GM12878 (cell line): ENCODE data around the gene CD7. TPM values are rescaled to one million over a fixed set of nuclear protein-coding genes. Genes with fewer than 3 reads are reported as not detected.

Experiments
- ATAC-seq: fragments of 200-7000 bp; cut with Tn5 transposase; 3 replicates; pipeline ENCODE4 v1.9.1; 2020; ENCODE audit warnings: mild to moderate bottlenecking, moderate library complexity
- BruUV-seq: library from RNA; stranded (reverse); fragments of 400-500 nt; replicated peaks from 2 replicates; lab custom pipeline; 2021; lab: Mats Ljungman, UMichigan
- CTCF ChIA-PET: fragments of 300-600 bp; sonication (Branson Sonifier 250); formaldehyde crosslinking; extraction: SDS; loops from one replicate; lab custom pipeline; 2021; ENCODE audit warnings: inconsistent platforms; lab: Yijun Ruan, JAX
- POLR2A ChIA-PET: fragments of 350-600 bp; formaldehyde crosslinking; extraction: SDS; loops from one replicate; lab custom pipeline; 2021; ENCODE audit warnings: inconsistent platforms; lab: Charles Lee
- RAD21 ChIA-PET: fragments of 300-600 bp; sonication (Branson Sonifier 250); formaldehyde crosslinking; loops from one replicate; lab custom pipeline; 2023; ENCODE audit warnings: antibody characterized with exemption; ENCODE audit not compliant: unreplicated experiment; lab: Charles Lee
- SMC1A ChIA-PET: fragments of 300-600 bp; sonication (Branson Sonifier 250); formaldehyde crosslinking; loops from one replicate; lab custom pipeline; 2023; ENCODE audit not compliant: unreplicated experiment, uncharacterized antibody; lab: Charles Lee
- DNase-seq: peaks from one replicate; pipeline ENCODE4 v3.0.0-alpha.2; 2011; ENCODE audit warnings: low read depth, low spot score
- FAIRE-seq: peaks from 3 replicates; lab custom pipeline; 2011; peaks lifted over from hg19 to GRCh38; lab: Jason Lieb, UNC
- H2AFZ ChIP-seq: 2 replicates; pipeline ENCODE4 v1.6.0; 2011; ENCODE audit warnings: low read depth, low read length, control low read depth; ENCODE audit not compliant: control insufficient read depth
- H3K27ac ChIP-seq: 2 replicates; pipeline ENCODE4 v1.5.1; 2011; ENCODE audit warnings: control low read depth; ENCODE audit not compliant: control insufficient read depth, insufficient read depth
- H3K27me3 ChIP-seq, 2 experiments: replicated peaks in 1 of 2; 2 replicates each; pipeline versions ENCODE4 v1.6.0 to v1.6.1; 2011; ENCODE audit warnings: low read length in 1 of 2; ENCODE audit not compliant: control insufficient read depth in 2 of 2, insufficient read depth in 2 of 2
- H3K36me3 ChIP-seq, 2 experiments: 2 replicates each; pipeline ENCODE4 v1.5.1; 2011; ENCODE audit warnings: low read length in 1 of 2; ENCODE audit not compliant: control insufficient read depth in 2 of 2, insufficient read depth in 2 of 2
- H3K4me1 ChIP-seq: 2 replicates; pipeline ENCODE4 v1.6.1; 2011; ENCODE audit warnings: mild to moderate bottlenecking, low read length, moderate library complexity, mixed read lengths; ENCODE audit not compliant: control insufficient read depth, insufficient read depth
- H3K4me2 ChIP-seq: 2 replicates; pipeline ENCODE4 v1.6.0; 2011; ENCODE audit warnings: control low read depth; ENCODE audit not compliant: control insufficient read depth, insufficient read depth
- H3K4me3 ChIP-seq: fragments of 200-600 bp; sonication (generic); 2 replicates; pipeline ENCODE4 v1.5.1; 2016
- H3K79me2 ChIP-seq: 2 replicates; pipeline ENCODE4 v1.6.0; 2011; ENCODE audit warnings: low read length; ENCODE audit not compliant: control insufficient read depth, insufficient read depth
- H3K9ac ChIP-seq: 2 replicates; pipeline ENCODE4 v1.8.0; 2011; ENCODE audit warnings: low read length, control low read depth, mixed read lengths; ENCODE audit not compliant: control insufficient read depth, insufficient read depth
- H3K9me3 ChIP-seq: replicated peaks from 3 replicates; pipeline ENCODE4 v1.5.1; 2011; ENCODE audit warnings: mild to moderate bottlenecking, low read length; ENCODE audit not compliant: control insufficient read depth, insufficient read depth
- H4K20me1 ChIP-seq: 2 replicates; pipeline ENCODE4 v1.6.0; 2011; ENCODE audit not compliant: control insufficient read depth, insufficient read depth
- FOXK2 ChIP-seq: fragments of 450-650 bp; IDR thresholded peaks from 2 replicates; pipeline ENCODE4 v1.6.1; 2017; ENCODE audit warnings: mild to moderate bottlenecking, moderate library complexity
- HCFC1 ChIP-seq: fragments of 150-350 bp; IDR thresholded peaks from 2 replicates; pipeline ENCODE4 v1.6.1; 2014; ENCODE audit warnings: low read length
- IKZF2 ChIP-seq, 2 experiments: fragments of 450-650 bp; IDR thresholded peaks; 2 replicates each; pipeline ENCODE4 v1.6.1; 2017; ENCODE audit warnings: mild to moderate bottlenecking in 2 of 2, moderate library complexity in 2 of 2
- MEF2A ChIP-seq: IDR thresholded peaks from 2 replicates; pipeline ENCODE4 v1.6.1; 2011; ENCODE audit warnings: low read depth, mild to moderate bottlenecking, low read length, moderate library complexity; ENCODE audit not compliant: insufficient read depth
- RCOR1 ChIP-seq: conservative IDR thresholded peaks from 2 replicates; pipeline ENCODE4 v1.6.1; 2012; ENCODE audit warnings: low read depth, low read length, improper control_type of control experiment
- RELA ChIP-seq: fragments of 450-650 bp; IDR thresholded peaks from 2 replicates; pipeline ENCODE4 v1.8.0; 2014; ENCODE audit warnings: borderline replicate concordance; ENCODE audit not compliant: partially characterized antibody
- RFX5 ChIP-seq: IDR thresholded peaks from 2 replicates; pipeline ENCODE4 v1.6.1; 2011; ENCODE audit warnings: low read depth, low read length, improper control_type of control experiment
- SP1 ChIP-seq: IDR thresholded peaks from one replicate; pipeline ENCODE4 v1.6.1; 2011; ENCODE audit warnings: low read depth, low read length
- TCF3 ChIP-seq: IDR thresholded peaks from 2 replicates; pipeline ENCODE4 v1.6.1; 2012; ENCODE audit warnings: low read depth, mild to moderate bottlenecking, low read length, borderline replicate concordance; ENCODE audit not compliant: insufficient read depth
- YY1 ChIP-seq: IDR thresholded peaks from 2 replicates; pipeline ENCODE4 v1.6.1; 2011; ENCODE audit warnings: low read depth, mild to moderate bottlenecking, low read length
- ZNF24 ChIP-seq: fragments of 450-650 bp; IDR thresholded peaks from 2 replicates; pipeline ENCODE4 v1.6.1; 2017; ENCODE audit warnings: antibody characterized with exemption, mild to moderate bottlenecking
- ZZZ3 ChIP-seq: IDR thresholded peaks from 2 replicates; pipeline ENCODE4 v1.6.1; 2011; ENCODE audit warnings: low read depth; ENCODE audit not compliant: control insufficient read depth, insufficient read length
- WGBS: methylation state at CpG from one replicate; pipeline ENCODE4 v1.1.6; 2016; ENCODE audit warnings: low lambda C conversion rate; ENCODE audit not compliant: insufficient replicate concordance, insufficient coverage; ENCODE audit errors: missing lambda C conversion rate; 5-methylcytosine and 5-hydroxymethylcytosine counted together
- in situ Hi-C: fragments of 300-500 bp; cut with MboI; formaldehyde crosslinking; loops from 9 replicates; pipeline ENCODE4 v1.14.3; 2018; ENCODE audit warnings: mixed read lengths
- intact Hi-C: fragments of 100-400 bp; cut with micrococcal nuclease; formaldehyde crosslinking; loops from one replicate; pipeline ENCODE4 v1.14.2; 2022; ENCODE audit not compliant: unreplicated experiment
- polyA plus RNA-seq, 11 experiments: library from polyadenylated mRNA; depleted of rRNA in 4 of 11; unstranded in 6 of 11; stranded (reverse) in 5 of 11; fragments of >200 nt; fragmentation: Nextera tagmentation in 4 of 11; fragmentation: Illumina TruSeq in 1 of 11; extraction: Ambion mirVana in 4 of 11; extraction: Trizol in 1 of 11; gene quantifications; 1 replicate in 1 of 11; 2 replicates in 10 of 11; pipeline versions ENCODE4 v1.2.1 to v1.2.3, GENCODE V29; 2011 to 2016; ENCODE audit warnings: inconsistent platforms in 2 of 11, missing spikeins in 2 of 11, low read depth in 1 of 11
- total RNA-seq, 4 experiments: library from RNA; depleted of rRNA in 3 of 4; stranded (reverse); fragments of >200 nt in 3 of 4; fragmentation: Illumina TruSeq in 1 of 4; extraction: Trizol in 1 of 4; gene quantifications; 2 replicates each; pipeline versions ENCODE4 v1.2.1 to v1.2.3, GENCODE V29; 2013 to 2021
- TF ChIP-seq, protein P1 (sequence below): fragments of 450-650 bp; IDR thresholded peaks from 2 replicates; pipeline ENCODE4 v1.6.1; 2014; ENCODE audit warnings: mild to moderate bottlenecking
- TF ChIP-seq, protein P2 (sequence below): IDR thresholded peaks from 2 replicates; pipeline ENCODE4 v1.6.1; 2011; ENCODE audit warnings: mild to moderate bottlenecking, low read depth, low read length, moderate library complexity; ENCODE audit not compliant: insufficient replicate concordance

The CD7 gene
- total and polyA plus RNA-seq, 10 of the 15 experiments (the other 5 are each of a cell fraction or from before 2014, with no cell fraction given) = 0.33 TPM; not detected in 9

DNA sequence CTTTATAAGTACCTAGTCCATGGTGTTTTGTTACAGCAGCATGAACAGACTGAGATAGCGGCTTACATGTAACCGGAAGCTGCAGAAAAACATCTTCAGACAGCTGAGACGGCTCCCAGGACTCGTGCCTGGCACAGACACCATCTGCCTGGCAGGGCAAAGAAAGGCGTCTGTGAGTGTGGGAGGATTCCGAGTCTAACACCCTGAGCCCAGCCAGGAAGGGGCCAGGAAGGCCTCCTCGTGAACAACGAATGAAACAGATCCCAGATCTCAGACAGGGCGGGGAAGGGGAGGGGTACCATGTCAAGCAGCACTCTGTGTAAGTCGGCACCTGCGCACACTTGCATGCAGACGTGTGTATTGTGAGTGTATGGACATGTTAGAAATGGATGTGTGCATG lies 39.6 kb downstream of the CD7 start:
- H3K36me3 ChIP-seq = no peaks in the 10 kb centered on the region
- no peak overlapping the region for H3K27ac ChIP-seq
- ATAC-seq (no peak), DNase-seq (no peak), FAIRE-seq (no peak)
- peaks cover 6% of the 10 kb centered on the region for H3K79me2 ChIP-seq
- H2AFZ ChIP-seq = no peak overlapping the region
- RAD21 ChIA-PET = no interaction called here
- POLR2A ChIA-PET = interaction anchor here (0.6 to 1.3 kb wide), 2 partner anchors 10 to 15 kb away, joined by 3 read pairs; no protein-coding TSS in a partner anchor
- no peaks in the 10 kb centered on the region for H4K20me1 ChIP-seq
- TF ChIP-seq ZNF24 (no peak), RCOR1 (no peak), HCFC1 (no peak), YY1 (no peak), IKZF2 (IDR thresholded peaks at IDR 0.05) (no peak), RELA (no peak), FOXK2 (no peak), MEF2A (no peak), SP1 (no peak), ZZZ3 (no peak), RFX5 (no peak), TCF3 (no peak)
- TF ChIP-seq, protein P1, sequence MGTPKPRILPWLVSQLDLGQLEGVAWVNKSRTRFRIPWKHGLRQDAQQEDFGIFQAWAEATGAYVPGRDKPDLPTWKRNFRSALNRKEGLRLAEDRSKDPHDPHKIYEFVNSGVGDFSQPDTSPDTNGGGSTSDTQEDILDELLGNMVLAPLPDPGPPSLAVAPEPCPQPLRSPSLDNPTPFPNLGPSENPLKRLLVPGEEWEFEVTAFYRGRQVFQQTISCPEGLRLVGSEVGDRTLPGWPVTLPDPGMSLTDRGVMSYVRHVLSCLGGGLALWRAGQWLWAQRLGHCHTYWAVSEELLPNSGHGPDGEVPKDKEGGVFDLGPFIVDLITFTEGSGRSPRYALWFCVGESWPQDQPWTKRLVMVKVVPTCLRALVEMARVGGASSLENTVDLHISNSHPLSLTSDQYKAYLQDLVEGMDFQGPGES = no peak
- TF ChIP-seq, protein P2, sequence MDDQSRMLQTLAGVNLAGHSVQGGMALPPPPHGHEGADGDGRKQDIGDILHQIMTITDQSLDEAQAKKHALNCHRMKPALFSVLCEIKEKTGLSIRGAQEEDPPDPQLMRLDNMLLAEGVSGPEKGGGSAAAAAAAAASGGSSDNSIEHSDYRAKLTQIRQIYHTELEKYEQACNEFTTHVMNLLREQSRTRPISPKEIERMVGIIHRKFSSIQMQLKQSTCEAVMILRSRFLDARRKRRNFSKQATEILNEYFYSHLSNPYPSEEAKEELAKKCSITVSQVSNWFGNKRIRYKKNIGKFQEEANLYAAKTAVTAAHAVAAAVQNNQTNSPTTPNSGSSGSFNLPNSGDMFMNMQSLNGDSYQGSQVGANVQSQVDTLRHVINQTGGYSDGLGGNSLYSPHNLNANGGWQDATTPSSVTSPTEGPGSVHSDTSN = no peak
- 40% methylated on average over 11 of the region's 12 CpGs for WGBS
- CTCF ChIA-PET = interaction anchor here (0.5 kb wide), 1 partner anchor 13 kb away, joined by 3 read pairs; no protein-coding TSS in a partner anchor
- BruUV-seq = no TSS peak
- SMC1A ChIA-PET = no interaction called here
- in situ Hi-C loops = no loop called here
- no peaks in the 10 kb centered on the region for H3K9me3 ChIP-seq
- intact Hi-C loops = no loop called here
- no peak overlapping the region for H3K4me3 ChIP-seq
- no peaks in the 10 kb centered on the region for H3K27me3 ChIP-seq
- H3K4me1 ChIP-seq = no peaks in the 10 kb centered on the region; the same call in 1 of the 2 replicates
- no peak overlapping the region for H3K4me2 ChIP-seq
- no peak overlapping the region for H3K9ac ChIP-seq
